GM19372 (cell line): ENCODE measurements around the gene ZNF98.

ENCODE experiments used
- ATAC-seq: cut with Tn5 transposase; IDR thresholded peaks from one replicate; pipeline ENCODE4 v1.9.1; 2021; ENCODE audit warnings: mild to moderate bottlenecking, low read depth, moderate library complexity; ENCODE audit not compliant: unreplicated experiment

ZNF98 gene

GRCh38 chr19:22422211-22422610, at the start of gene ZNF98:
ZNF98 (minus strand) TSS chr19:22422346; CDS start chr19:22422224, 122 bp downstream.
- no peak for ATAC-seq

- no peak for ATAC-seq
These were observed 24.5 kb upstream of the ZNF98 start for GRCh38 chr19:22446605-22447004.

- no peak for ATAC-seq
These were observed 15.9 kb upstream of the ZNF98 start for GRCh38 chr19:22438011-22438410.

- no peak for ATAC-seq
These were observed 6.1 kb upstream of the ZNF98 start for GRCh38 chr19:22427960-22428913.

- ATAC-seq: no peak
These were observed 5.4 kb upstream of the ZNF98 start for GRCh38 chr19:22427547-22427946.

GRCh38 chr19:22426901-22427300, 4.8 kb upstream of the ZNF98 start:
- no peak for ATAC-seq

- ATAC-seq: no peak
These were observed 349 bp downstream of the ZNF98 start for GRCh38 chr19:22421797-22422196.

- ATAC-seq: no peak
These were observed 67.5 kb downstream of the ZNF98 start for GRCh38 chr19:22354665-22355064.
